ENCODE results near the gene ATG9A.

GRCh38 chr2:219178377-219179175 is 50.9 kb downstream of the ATG9A start:
- TF ChIP-seq CTCF (IDR thresholded peaks at IDR 0.05; ENCODE audit: low read depth, low read length) (no peak), EZH2phosphoT487 (IDR thresholded peaks at IDR 0.05; ENCODE audit: low read depth) (no peak)
